GM21367 (cell line): ENCODE measurements around the gene SCART1.
"Not testable (repeated sequence)": the region's sequence is repeated elsewhere in the genome, so short reads cannot be mapped to it uniquely, and the experiment has no call there.

ENCODE experiments used
- ATAC-seq: cut with Tn5 transposase; IDR thresholded peaks from one replicate; pipeline ENCODE4 v1.9.1; 2021; ENCODE audit not compliant: unreplicated experiment

SCART1 gene

GRCh38 chr10:133467286-133467911 is 13.7 kb downstream of the SCART1 start:
- no peak for ATAC-seq

GRCh38 chr10:133469205-133469604 is 15.5 kb downstream of the SCART1 start:
- ATAC-seq = not testable (repeated sequence)

DNA sequence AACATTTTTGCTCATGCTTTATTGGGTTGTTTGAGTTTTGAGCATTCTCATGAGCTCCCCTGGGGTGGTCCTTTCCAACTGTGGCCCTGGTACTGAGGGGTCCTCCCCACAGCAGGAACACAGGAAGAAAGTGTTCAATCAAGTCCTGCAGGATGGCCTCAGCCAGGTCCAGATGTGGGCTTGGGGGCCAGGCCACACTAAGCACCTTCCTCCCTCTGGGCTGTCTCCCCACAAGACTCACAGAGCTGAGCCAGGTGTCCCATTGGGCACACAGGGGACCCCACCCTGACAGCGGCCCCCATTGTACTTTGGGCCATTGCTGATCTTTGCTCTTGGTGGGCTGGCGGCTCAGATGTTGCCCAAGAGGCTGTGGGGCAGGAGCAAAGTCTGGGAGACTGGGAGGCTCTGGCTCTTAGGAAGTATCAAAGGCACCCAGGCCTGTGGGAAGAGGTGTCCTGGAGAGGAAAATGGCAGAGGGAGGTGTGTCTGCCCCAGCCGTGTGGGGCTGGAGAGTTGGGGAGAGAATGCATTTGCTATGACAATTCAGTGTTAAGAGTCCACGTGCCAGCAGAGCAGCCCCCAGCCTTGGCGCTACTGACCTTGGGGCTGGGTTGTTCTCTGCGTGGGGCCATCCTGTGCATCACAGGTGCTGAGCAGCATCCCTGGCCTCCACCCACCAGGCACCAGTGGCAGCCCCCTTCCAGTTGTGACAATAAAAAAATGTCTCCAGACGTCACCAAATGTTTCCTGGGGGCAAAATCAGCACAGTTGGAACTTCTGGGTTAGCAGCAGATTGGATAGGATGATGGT is 17.8 kb downstream of the SCART1 start:
- no peak for ATAC-seq

- no peak for ATAC-seq
Observed at GRCh38 chr10:133473270-133473669, 19.5 kb downstream of the SCART1 start.

DNA sequence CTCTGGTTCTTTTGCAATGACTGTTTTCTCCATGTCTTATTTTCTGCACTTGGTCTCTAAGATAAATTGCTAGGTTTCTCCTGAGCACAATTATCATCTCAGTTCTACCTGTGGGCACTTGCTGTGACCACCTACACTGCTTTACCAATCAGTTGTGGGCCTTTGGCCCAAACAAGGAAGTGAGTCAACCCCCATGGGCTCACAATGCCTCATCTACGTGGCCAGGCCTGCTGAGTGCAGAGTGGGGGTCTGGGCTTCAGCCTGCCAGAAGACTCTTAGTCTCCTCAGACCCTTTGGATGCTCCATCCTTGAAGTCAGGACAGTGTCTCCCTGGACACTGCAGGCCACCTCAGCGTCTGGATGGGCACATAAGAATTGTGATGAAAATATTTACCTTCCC is 20.3 kb downstream of the SCART1 start:
- no peak for ATAC-seq

- ATAC-seq = no peak
Observed at GRCh38 chr10:133474665-133475424, 21.1 kb downstream of the SCART1 start.

DNA sequence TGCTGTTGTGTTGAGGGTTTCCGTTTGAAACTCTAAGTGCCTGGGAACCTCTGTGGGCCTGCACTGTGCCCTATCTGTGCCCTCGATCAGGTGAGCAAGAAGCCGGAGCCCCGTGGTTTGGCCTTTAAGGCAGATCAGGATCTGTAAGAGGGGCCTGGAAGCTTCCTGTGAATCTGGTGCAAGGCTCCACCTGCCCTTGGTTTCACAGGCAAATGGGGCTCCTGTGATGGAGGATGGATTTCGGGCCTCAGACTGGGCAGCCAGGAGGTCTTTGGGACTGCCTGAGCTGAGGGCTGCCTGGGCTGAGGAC is 21.6 kb downstream of the SCART1 start:
- no peak for ATAC-seq

DNA sequence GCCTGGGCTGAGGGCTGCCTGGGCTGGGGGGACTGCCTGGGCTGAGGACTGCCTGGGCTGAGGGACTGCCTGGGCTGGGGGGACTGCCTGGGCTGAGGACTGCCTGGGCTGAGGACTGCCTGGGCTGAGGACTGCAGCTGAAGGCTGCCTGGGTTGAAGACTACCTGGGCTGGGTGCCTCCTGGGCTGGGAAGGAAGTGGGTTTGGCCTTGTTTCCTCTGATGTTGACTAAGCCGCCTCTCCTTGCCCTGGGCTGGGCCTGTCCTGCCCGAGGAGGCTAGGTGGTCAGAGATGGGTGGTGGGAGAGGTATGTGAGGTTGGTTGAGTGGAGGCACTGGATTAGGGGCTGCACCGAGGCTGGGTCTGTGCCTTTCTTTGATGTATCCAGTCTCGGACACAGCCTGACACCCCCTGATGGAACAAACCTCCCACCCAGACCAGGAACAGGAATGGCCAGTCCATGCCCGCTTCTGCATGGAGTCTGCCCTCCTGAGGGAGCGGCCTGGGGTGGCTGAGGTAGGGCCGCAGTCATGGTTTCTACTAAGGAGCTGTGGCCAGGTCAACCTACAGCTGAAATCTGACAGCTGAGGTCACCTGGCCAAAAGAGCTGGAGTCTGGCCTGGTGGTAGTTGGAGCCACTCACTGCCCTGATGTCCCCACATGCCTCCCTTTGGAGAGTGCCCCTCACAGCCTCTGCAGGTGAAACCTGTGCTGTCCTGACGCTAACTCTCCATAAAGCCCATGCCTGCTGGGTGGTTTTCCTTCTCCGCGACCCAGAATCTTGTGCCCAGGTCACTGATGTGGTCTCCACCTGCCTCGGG is 22.3 kb downstream of the SCART1 start:
- no peak for ATAC-seq

- ATAC-seq = no peak
Observed at GRCh38 chr10:133476641-133476990, 22.9 kb downstream of the SCART1 start.

GRCh38 chr10:133481086-133481643 is 27.4 kb downstream of the SCART1 start:
- no peak for ATAC-seq

- no peak for ATAC-seq
Observed at GRCh38 chr10:133481657-133482056, 27.9 kb downstream of the SCART1 start.

- ATAC-seq = no peak
Observed at GRCh38 chr10:133484818-133485217, 31.1 kb downstream of the SCART1 start.

DNA sequence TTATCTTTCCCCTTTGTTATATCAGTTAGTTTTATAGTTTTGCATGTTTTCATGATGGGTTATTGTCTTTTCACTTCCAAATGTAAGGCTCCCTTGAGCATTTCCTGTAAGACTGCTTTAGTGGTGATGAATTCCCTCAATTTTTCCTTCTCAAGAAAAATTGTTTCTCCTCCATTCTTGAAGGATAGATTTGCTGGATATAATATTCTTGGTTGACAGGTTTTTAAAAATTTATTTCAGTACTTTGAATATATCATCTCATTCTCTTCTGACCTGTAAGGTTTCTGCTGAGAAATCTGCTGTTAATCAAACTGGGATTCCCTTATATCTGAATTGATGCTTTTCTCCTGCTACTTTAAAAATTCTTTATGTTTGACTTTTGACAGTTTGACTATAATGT is 33.3 kb downstream of the SCART1 start:
- ATAC-seq = no peak

DNA sequence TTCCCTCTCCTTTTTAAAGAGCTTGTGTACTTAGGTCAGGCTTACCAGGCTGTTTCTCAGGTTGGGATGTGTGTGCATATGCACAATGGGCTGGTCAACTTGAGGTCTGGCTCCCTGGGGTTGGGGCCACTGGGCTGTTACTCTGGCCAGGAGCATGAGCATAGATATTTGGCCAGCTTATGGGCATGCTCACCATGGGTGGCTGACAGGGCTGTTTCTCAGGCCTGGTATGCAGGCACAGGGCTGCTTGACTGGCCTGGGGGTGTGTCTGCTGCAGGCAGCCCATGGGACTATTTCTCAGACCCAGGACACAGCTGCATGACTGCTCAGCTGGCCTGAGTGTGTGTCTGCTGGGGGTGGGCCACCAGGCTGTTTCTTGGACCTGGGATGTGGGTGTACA is 34.6 kb downstream of the SCART1 start:
- ATAC-seq = no peak

GRCh38 chr10:133489816-133490588 is 36.3 kb downstream of the SCART1 start:
- peak; percentile 57 for ATAC-seq

GRCh38 chr10:133493562-133493961 is 39.8 kb downstream of the SCART1 start:
- not testable (repeated sequence) for ATAC-seq

DNA sequence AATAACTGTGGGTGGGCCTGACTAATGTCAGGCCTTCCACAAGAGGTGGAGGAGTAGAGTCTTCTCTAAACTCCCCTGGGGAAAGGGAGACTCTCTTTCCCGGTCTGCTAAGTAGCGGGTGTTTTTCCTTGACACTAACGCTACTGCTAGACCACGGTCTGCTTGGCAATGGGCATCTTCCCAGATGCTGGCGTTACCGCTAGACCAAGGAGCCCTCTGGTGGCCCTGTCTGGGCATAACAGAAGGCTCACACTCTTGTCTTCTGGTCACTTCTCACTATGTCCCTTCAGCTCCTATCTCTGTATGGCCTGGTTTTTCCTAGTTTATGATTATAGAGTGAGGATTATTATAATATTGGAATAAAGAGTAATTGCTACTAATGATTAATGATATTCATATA is 43.6 kb downstream of the SCART1 start:
- not testable (repeated sequence) for ATAC-seq

DNA sequence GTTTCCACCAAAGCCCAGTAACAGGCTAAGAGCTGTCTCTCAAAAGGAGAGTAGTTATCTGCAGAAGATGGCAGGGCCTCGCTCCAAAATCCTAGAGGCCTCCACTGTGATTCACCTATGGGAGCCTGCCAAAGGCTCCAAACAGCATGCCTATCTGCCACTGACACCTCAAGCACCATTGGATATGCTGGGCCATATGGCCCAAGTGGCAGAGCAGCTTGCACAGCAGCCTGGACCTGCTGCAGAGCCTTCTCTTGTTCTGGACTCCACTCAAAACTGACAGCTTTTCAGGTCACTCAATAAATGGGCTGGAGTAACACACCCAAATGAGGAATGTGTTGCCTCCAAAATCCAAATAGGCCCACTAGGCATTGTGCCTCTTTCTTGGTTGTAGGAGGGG is 45.4 kb downstream of the SCART1 start:
- ATAC-seq = not testable (repeated sequence)

DNA sequence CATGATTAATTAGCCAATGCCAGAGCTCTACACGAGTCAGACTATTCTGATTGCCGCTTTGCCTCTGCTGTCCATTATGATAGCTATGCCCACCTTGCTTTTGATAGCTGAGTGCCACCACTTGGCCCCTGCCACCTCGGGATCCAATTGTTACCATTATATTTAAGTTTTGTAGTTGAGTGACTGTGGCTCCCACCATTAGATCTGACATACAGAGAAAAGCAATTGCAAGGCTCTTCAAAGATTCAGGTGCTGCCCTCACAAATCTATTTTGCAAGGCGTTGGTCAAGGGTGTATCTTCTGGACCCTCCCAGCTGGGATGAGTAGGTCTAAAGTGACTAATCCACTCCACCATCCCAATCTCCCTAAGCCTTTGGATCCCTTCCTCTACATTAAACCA is 47.2 kb downstream of the SCART1 start:
- ATAC-seq = not testable (repeated sequence)

DNA sequence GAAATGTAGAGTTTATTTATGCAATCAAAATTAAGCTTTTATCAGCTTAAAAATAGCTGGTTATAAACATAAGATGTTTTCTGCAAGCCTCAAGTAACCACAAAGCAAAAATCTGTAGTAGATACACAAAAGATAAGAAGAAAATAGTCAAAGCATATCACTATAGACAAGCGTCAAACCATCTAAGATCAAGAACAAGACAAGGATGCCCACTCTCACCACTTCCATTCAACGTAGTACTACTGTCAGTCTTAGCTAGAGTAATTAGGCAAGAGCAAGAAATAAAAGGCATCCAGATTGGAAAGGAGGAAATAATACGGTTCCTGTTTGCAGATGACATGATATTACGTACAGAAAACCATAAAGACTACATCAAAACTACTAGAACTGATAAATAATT is 56.0 kb downstream of the SCART1 start:
- ATAC-seq = no peak
